HepG2 (cell line): ENCODE measurements around the gene TSR1. TPM values are rescaled to one million over a fixed set of nuclear protein-coding genes. Genes with fewer than 3 reads are reported as not detected.
A peak's percentile ranks its signal among the peaks of the same experiment; 100 is the strongest.

Experiments used
- HDAC1 ChIP-seq: sonication (generic); formaldehyde crosslinking; IDR thresholded peaks from 2 replicates; pipeline ENCODE4 v1.5.1; 2020; ENCODE audit warnings: mild to moderate bottlenecking, missing genetic modification reagents
- HHEX ChIP-seq: IDR thresholded peaks from 2 replicates; pipeline ENCODE4 v1.6.1; 2016; ENCODE audit warnings: control low read depth
- NCOA2 ChIP-seq: sonication (generic); formaldehyde crosslinking; IDR thresholded peaks from 2 replicates; pipeline ENCODE4 v1.8.0; 2022; ENCODE audit warnings: inconsistent platforms
- NONO ChIP-seq, 2 experiments: fragments of 450-650 bp in 1 of 2; sonication (generic) in 1 of 2; formaldehyde crosslinking in 1 of 2; IDR thresholded peaks in 1 of 2; conservative IDR thresholded peaks in 1 of 2; 2 replicates each; pipeline versions ENCODE4 v1.6.1 to v1.8.0; 2017 to 2022; ENCODE audit warnings: mild to moderate bottlenecking in 1 of 2, missing genetic modification reagents in 1 of 2, moderate library complexity in 1 of 2
- POGK ChIP-seq: sonication (generic); formaldehyde crosslinking; conservative IDR thresholded peaks from 2 replicates; pipeline ENCODE4 v1.8.0; 2022; ENCODE audit warnings: mild to moderate bottlenecking, moderate library complexity, missing genetic modification reagents
- THAP11 ChIP-seq: IDR thresholded peaks from 2 replicates; pipeline ENCODE4 v1.6.1; 2016; ENCODE audit warnings: missing biosample characterization, missing genetic modification reagents
- THAP9 ChIP-seq: sonication (generic); formaldehyde crosslinking; IDR thresholded peaks from 2 replicates; pipeline ENCODE4; 2020; ENCODE audit warnings: missing genetic modification reagents, mild to moderate bottlenecking, borderline replicate concordance
- ZBTB14 ChIP-seq: sonication (generic); formaldehyde crosslinking; IDR thresholded peaks from 2 replicates; pipeline ENCODE4 v1.4.0; 2020; ENCODE audit warnings: missing genetic modification reagents
- ZBTB21 ChIP-seq: sonication (generic); formaldehyde crosslinking; IDR thresholded peaks from 2 replicates; pipeline ENCODE4 v1.4.0; 2020; ENCODE audit warnings: missing genetic modification reagents
- ZNF20 ChIP-seq: sonication (generic); formaldehyde crosslinking; IDR thresholded peaks from 2 replicates; pipeline ENCODE4 v1.4.0; 2020; ENCODE audit warnings: mild to moderate bottlenecking, moderate library complexity, missing genetic modification reagents
- ZNF251 ChIP-seq: sonication (generic); formaldehyde crosslinking; IDR thresholded peaks from 2 replicates; pipeline ENCODE4 v1.9.0; 2021; ENCODE audit warnings: mild to moderate bottlenecking, missing genetic modification reagents
- ZNF546 ChIP-seq: sonication (generic); formaldehyde crosslinking; conservative IDR thresholded peaks from 2 replicates; pipeline ENCODE4 v1.8.1; 2023; ENCODE audit warnings: mild to moderate bottlenecking, missing genetic modification reagents
- ZNF883 ChIP-seq: sonication (generic); formaldehyde crosslinking; IDR thresholded peaks from 2 replicates; pipeline ENCODE4 v1.5.1; 2020; ENCODE audit warnings: mild to moderate bottlenecking, missing genetic modification reagents; ENCODE audit errors: not compliant biosample characterization
- polyA plus RNA-seq, 8 experiments: library from polyadenylated mRNA; depleted of rRNA in 3 of 8; stranded (reverse) in 7 of 8; unstranded in 1 of 8; fragments of >200 nt; fragmentation: Illumina TruSeq in 4 of 8; extraction: Trizol in 4 of 8; gene quantifications; 2 replicates each; pipeline versions ENCODE4 v1.2.1 to v1.2.3, GENCODE V29; 2011 to 2016; ENCODE audit warnings: low read depth in 4 of 8, missing spikeins in 1 of 8, mixed read lengths in 1 of 8; ENCODE audit not compliant: insufficient read depth in 1 of 8
- total RNA-seq, 5 experiments: library from RNA; depleted of rRNA; stranded (reverse); fragments of >200 nt; fragmentation: Illumina TruSeq; extraction: Trizol; gene quantifications; 2 replicates each; pipeline ENCODE4 v1.2.3, GENCODE V29; 2016; ENCODE audit warnings: low read depth in 1 of 5
- TF ChIP-seq, protein P1 (sequence below): sonication (generic); formaldehyde crosslinking; IDR thresholded peaks from 2 replicates; pipeline ENCODE4 v1.8.1; 2022; ENCODE audit warnings: mild to moderate bottlenecking, missing genetic modification reagents
- TF ChIP-seq, protein P2 (sequence below): sonication (generic); IDR thresholded peaks from 2 replicates; pipeline ENCODE4 v1.6.1; 2016; ENCODE audit warnings: low read depth, borderline replicate concordance
- TF ChIP-seq, protein P3 (sequence below): sonication (generic); formaldehyde crosslinking; IDR thresholded peaks from 2 replicates; pipeline ENCODE4 v1.4.0; 2020; ENCODE audit warnings: missing genetic modification reagents, low read depth, mild to moderate bottlenecking, borderline replicate concordance
- TF ChIP-seq, protein P4 (sequence below): IDR thresholded peaks from 2 replicates; pipeline ENCODE4 v1.6.1; 2016

Gene TSR1
- total and polyA plus RNA-seq, 2 of the 13 experiments (the other 11 are each of a cell fraction or from before 2014, with no cell fraction given) = 7.1 to 65.8 TPM

GRCh38 chr17:2303204-2304188 lies 32.8 kb downstream of the TSR1 start, which contains the start of the genes SMG6 and SRR (continued):
- TF ChIP-seq, protein P1, sequence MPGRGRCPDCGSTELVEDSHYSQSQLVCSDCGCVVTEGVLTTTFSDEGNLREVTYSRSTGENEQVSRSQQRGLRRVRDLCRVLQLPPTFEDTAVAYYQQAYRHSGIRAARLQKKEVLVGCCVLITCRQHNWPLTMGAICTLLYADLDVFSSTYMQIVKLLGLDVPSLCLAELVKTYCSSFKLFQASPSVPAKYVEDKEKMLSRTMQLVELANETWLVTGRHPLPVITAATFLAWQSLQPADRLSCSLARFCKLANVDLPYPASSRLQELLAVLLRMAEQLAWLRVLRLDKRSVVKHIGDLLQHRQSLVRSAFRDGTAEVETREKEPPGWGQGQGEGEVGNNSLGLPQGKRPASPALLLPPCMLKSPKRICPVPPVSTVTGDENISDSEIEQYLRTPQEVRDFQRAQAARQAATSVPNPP (CRISPR knock-in tag) = peak; percentile 12; the same call in 1 of the 2 replicates
- TF ChIP-seq ZBTB14 (CRISPR knock-in tag) = peak; percentile 65
- TF ChIP-seq THAP11 (CRISPR knock-in tag) = peak; percentile 79
- no peak for TF ChIP-seq ZNF251 (CRISPR knock-in tag)
- TF ChIP-seq ZNF883 (CRISPR knock-in tag) = peak; percentile 12
- TF ChIP-seq, protein P2, sequence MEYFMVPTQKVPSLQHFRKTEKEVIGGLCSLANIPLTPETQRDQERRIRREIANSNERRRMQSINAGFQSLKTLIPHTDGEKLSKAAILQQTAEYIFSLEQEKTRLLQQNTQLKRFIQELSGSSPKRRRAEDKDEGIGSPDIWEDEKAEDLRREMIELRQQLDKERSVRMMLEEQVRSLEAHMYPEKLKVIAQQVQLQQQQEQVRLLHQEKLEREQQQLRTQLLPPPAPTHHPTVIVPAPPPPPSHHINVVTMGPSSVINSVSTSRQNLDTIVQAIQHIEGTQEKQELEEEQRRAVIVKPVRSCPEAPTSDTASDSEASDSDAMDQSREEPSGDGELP = peak; percentile 2; the same call in 1 of the 2 replicates
- no peak; the same call in 1 of the 2 replicates for TF ChIP-seq NCOA2 (CRISPR knock-in tag)
- TF ChIP-seq, protein P3, sequence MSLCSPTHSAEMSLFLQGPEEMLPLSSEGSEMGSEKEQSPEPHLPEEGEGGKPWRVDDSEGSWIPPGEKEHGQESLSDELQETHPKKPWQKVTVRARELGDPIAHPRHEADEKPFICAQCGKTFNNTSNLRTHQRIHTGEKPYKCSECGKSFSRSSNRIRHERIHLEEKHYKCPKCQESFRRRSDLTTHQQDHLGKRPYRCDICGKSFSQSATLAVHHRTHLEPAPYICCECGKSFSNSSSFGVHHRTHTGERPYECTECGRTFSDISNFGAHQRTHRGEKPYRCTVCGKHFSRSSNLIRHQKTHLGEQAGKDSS (CRISPR knock-in tag) = 0 out of 2 replicates have a peak, but pooled peaks have one; percentile 34
- TF ChIP-seq NONO (IDR thresholded peaks at IDR 0.05) = no peak
- no peak for TF ChIP-seq NONO (CRISPR knock-in tag; conservative IDR thresholded peaks at IDR 0.05)
- peak; percentile 45; the same call in 1 of the 2 replicates for TF ChIP-seq HDAC1 (CRISPR knock-in tag)
- TF ChIP-seq POGK (CRISPR knock-in tag) = peak; percentile 18; the same call in 1 of the 2 replicates
- no peak for TF ChIP-seq HHEX (CRISPR knock-in tag)
- peak; percentile 65; the same call in 1 of the 2 replicates for TF ChIP-seq THAP9 (CRISPR knock-in tag)
- 0 out of 2 replicates have a peak, but pooled peaks have one; percentile 35 for TF ChIP-seq ZNF546
- no peak for TF ChIP-seq ZNF20 (CRISPR knock-in tag)
- no peak for TF ChIP-seq ZBTB21
- TF ChIP-seq, protein P4, sequence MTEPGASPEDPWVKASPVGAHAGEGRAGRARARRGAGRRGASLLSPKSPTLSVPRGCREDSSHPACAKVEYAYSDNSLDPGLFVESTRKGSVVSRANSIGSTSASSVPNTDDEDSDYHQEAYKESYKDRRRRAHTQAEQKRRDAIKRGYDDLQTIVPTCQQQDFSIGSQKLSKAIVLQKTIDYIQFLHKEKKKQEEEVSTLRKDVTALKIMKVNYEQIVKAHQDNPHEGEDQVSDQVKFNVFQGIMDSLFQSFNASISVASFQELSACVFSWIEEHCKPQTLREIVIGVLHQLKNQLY (CRISPR knock-in tag) = no peak
